T-helper 1 cell treated with Interleukin-12 subunit alpha and Interleukin-12 subunit beta and Interleukin-4 antibody, amounts not matched to agents 30 μg/mL and 1 μg/mL, for 36 hours (primary cell): ENCODE measurements around the gene ICOSLG.
"Not testable (repeated sequence)": the region's sequence is repeated elsewhere in the genome, so short reads cannot be mapped to it uniquely, and the experiment has no call there.

Source experiments
- H3K27ac Mint-ChIP-seq: one replicate; pipeline ENCODE4 v1.8.0; 2021; ENCODE audit warnings: mild to moderate bottlenecking, mixed read lengths
- H3K27me3 Mint-ChIP-seq: one replicate; pipeline ENCODE4 v1.8.0; 2021; ENCODE audit warnings: low read depth, mixed read lengths
- H3K36me3 Mint-ChIP-seq: one replicate; pipeline ENCODE4 v1.8.0; 2021; ENCODE audit warnings: low read depth, mixed read lengths
- H3K4me1 Mint-ChIP-seq: one replicate; pipeline ENCODE4 v1.8.0; 2021; ENCODE audit warnings: low read depth, mixed read lengths
- H3K4me3 Mint-ChIP-seq: one replicate; pipeline ENCODE4 v1.8.0; 2021; ENCODE audit warnings: mild to moderate bottlenecking, moderate library complexity, mixed read lengths
- H3K9me3 Mint-ChIP-seq: one replicate; pipeline ENCODE4 v1.8.0; 2021; ENCODE audit warnings: mixed read lengths

The ICOSLG gene

GRCh38 chr21:44240842-44241241, at the start of gene ICOSLG:
Gene ICOSLG (minus strand): TSS chr21:44240943. CDS start chr21:44240817, 126 bp downstream.
- not testable (repeated sequence) for H3K27ac Mint-ChIP-seq, H3K9me3 Mint-ChIP-seq, H3K36me3 Mint-ChIP-seq, H3K27me3 Mint-ChIP-seq, H3K4me1 Mint-ChIP-seq, H3K4me3 Mint-ChIP-seq

GRCh38 chr21:44289381-44290010, 48.8 kb upstream of the ICOSLG start:
- peaks cover 2% of the 10 kb centered on the region for H3K4me1 Mint-ChIP-seq
- H3K9me3 Mint-ChIP-seq, result no peaks in the 10 kb centered on the region
- no peaks in the 10 kb centered on the region for H3K27me3 Mint-ChIP-seq
- no peak overlapping the region for H3K27ac Mint-ChIP-seq
- no peak overlapping the region for H3K4me3 Mint-ChIP-seq
- H3K36me3 Mint-ChIP-seq, result no peaks in the 10 kb centered on the region

- peaks cover 5% of the 10 kb centered on the region for H3K4me1 Mint-ChIP-seq
- H3K27ac Mint-ChIP-seq, result no peak overlapping the region
- H3K36me3 Mint-ChIP-seq, result no peaks in the 10 kb centered on the region
- no peaks in the 10 kb centered on the region for H3K27me3 Mint-ChIP-seq
- H3K4me3 Mint-ChIP-seq, result no peak overlapping the region
- no peaks in the 10 kb centered on the region for H3K9me3 Mint-ChIP-seq
Observed at GRCh38 chr21:44288251-44289110, 47.7 kb upstream of the ICOSLG start.

GRCh38 chr21:44286716-44287632, 46.2 kb upstream of the ICOSLG start:
- Mint-ChIP-seq H3K27ac (no peak overlapping the region), H3K27me3 (no peaks in the 10 kb centered on the region), H3K4me1 (peaks cover 5% of the 10 kb centered on the region), H3K9me3 (no peaks in the 10 kb centered on the region), H3K36me3 (no peaks in the 10 kb centered on the region), H3K4me3 (no peak overlapping the region)

- H3K9me3 Mint-ChIP-seq, result no peaks in the 10 kb centered on the region
- no peak overlapping the region for H3K4me3 Mint-ChIP-seq
- H3K36me3 Mint-ChIP-seq, result no peaks in the 10 kb centered on the region
- H3K27me3 Mint-ChIP-seq, result no peaks in the 10 kb centered on the region
- H3K4me1 Mint-ChIP-seq, result peaks cover 5% of the 10 kb centered on the region
- H3K27ac Mint-ChIP-seq, result no peak overlapping the region
Observed at GRCh38 chr21:44286086-44286715, 45.5 kb upstream of the ICOSLG start.

GRCh38 chr21:44285138-44285992, 44.6 kb upstream of the ICOSLG start, which contains the start of gene AIRE:
Gene AIRE (plus strand): TSS chr21:44285876. CDS start chr21:44286007, 131 bp downstream.
- H3K27ac Mint-ChIP-seq, result no peak within 1 kb of the TSS

GRCh38 chr21:44283948-44284347, 43.2 kb upstream of the ICOSLG start:
- Mint-ChIP-seq H3K4me3 (no peak overlapping the region), H3K27ac (no peak overlapping the region), H3K9me3 (no peaks in the 10 kb centered on the region), H3K36me3 (no peaks in the 10 kb centered on the region), H3K4me1 (peaks cover 5% of the 10 kb centered on the region), H3K27me3 (no peaks in the 10 kb centered on the region)

More at GRCh38 chr21:44285138-44285992, 44.6 kb upstream of the ICOSLG start, which contains the start of gene AIRE:
- Mint-ChIP-seq H3K4me1 (peaks cover 5% of the 10 kb centered on the region), H3K4me3 (no peak within 1 kb of the TSS), H3K36me3 (no peaks in the 10 kb centered on the region), H3K27me3 (no peaks in the 10 kb centered on the region), H3K9me3 (no peaks in the 10 kb centered on the region)

GRCh38 chr21:44283211-44283785, 42.6 kb upstream of the ICOSLG start:
- H3K36me3 Mint-ChIP-seq, H3K27ac Mint-ChIP-seq, H3K4me3 Mint-ChIP-seq, H3K27me3 Mint-ChIP-seq, H3K9me3 Mint-ChIP-seq, H3K4me1 Mint-ChIP-seq: not testable (repeated sequence)

GRCh38 chr21:44282370-44282769, 41.6 kb upstream of the ICOSLG start:
- Mint-ChIP-seq H3K4me3 (no peak overlapping the region), H3K4me1 (peaks cover 3% of the 10 kb centered on the region), H3K9me3 (no peaks in the 10 kb centered on the region), H3K27me3 (peaks cover 4% of the 10 kb centered on the region), H3K27ac (no peak overlapping the region), H3K36me3 (no peaks in the 10 kb centered on the region)

GRCh38 chr21:44281801-44282200, 41.1 kb upstream of the ICOSLG start:
- Mint-ChIP-seq H3K36me3 (no peaks in the 10 kb centered on the region), H3K4me1 (peaks cover 3% of the 10 kb centered on the region), H3K27me3 (peaks cover 4% of the 10 kb centered on the region), H3K9me3 (no peaks in the 10 kb centered on the region), H3K27ac (no peak overlapping the region), H3K4me3 (no peak overlapping the region)

GRCh38 chr21:44279354-44280260, 38.9 kb upstream of the ICOSLG start:
- peaks cover 16% of the 10 kb centered on the region for H3K27me3 Mint-ChIP-seq
- H3K4me1 Mint-ChIP-seq, result peaks cover 3% of the 10 kb centered on the region
- H3K36me3 Mint-ChIP-seq, result no peaks in the 10 kb centered on the region
- no peak overlapping the region for H3K4me3 Mint-ChIP-seq
- H3K27ac Mint-ChIP-seq, result no peak overlapping the region
- H3K9me3 Mint-ChIP-seq, result no peaks in the 10 kb centered on the region

GRCh38 chr21:44275041-44275440, 34.3 kb upstream of the ICOSLG start:
- Mint-ChIP-seq H3K4me3 (no peak overlapping the region), H3K9me3 (no peaks in the 10 kb centered on the region), H3K4me1 (no peaks in the 10 kb centered on the region), H3K27me3 (peaks cover 23% of the 10 kb centered on the region), H3K36me3 (no peaks in the 10 kb centered on the region), H3K27ac (no peak overlapping the region)
